ENCODE results near the gene C3.

- TF ChIP-seq CTCF (IDR thresholded peaks at IDR 0.05): no peak
- no peak for TF ChIP-seq POLR2A (IDR thresholded peaks at IDR 0.05)
Measured at GRCh38 chr19:6706633-6706958, 13.9 kb downstream of the C3 start.
